ENCODE results near the gene RUSF1. TPM values are rescaled to one million over a fixed set of nuclear protein-coding genes. Genes with fewer than 3 reads are reported as not detected.
"Not testable (repeated sequence)": the region's sequence is repeated elsewhere in the genome, so short reads cannot be mapped to it uniquely, and the experiment has no call there.

The RUSF1 gene
- polyA plus RNA-seq, 1 of the 3 experiments (the other 2 are of a cell fraction), result 36.5 TPM

- WGBS (ENCODE audit: low lambda C conversion rate), result 90% methylated on average over 4 of the region's 4 CpGs
- CTCF ChIA-PET; H2AFZ ChIP-seq (ENCODE audit: low read depth): not testable (repeated sequence)
Observed at GRCh38 chr16:31484048-31484447, 24.1 kb downstream of the RUSF1 start.

GRCh38 chr16:31483081-31483480 is 25.1 kb downstream of the RUSF1 start, which contains the start of gene SLC5A2:
TSS of gene SLC5A2 (plus strand) at chr16:31483123. CDS start at chr16:31483137, 14 bp downstream.
- ChIA-PET POLR2A (no interaction called here), CTCF (interaction anchor here (1.3 to 1.8 kb wide), 2 partner anchors 10 to 23 kb away, joined by 4 to 6 read pairs; no protein-coding TSS in a partner anchor)
- 94% methylated on average over 2 of the region's 4 CpGs for WGBS (ENCODE audit: low lambda C conversion rate)

More at GRCh38 chr16:31484048-31484447, 24.1 kb downstream of the RUSF1 start:
- H3K9me3 ChIP-seq; H3K27me3 ChIP-seq (ENCODE audit: insufficient read depth); H3K4me3 ChIP-seq (ENCODE audit: low read depth in 2 of 2, low read length in 1 of 2); H3K27ac ChIP-seq (ENCODE audit: low read depth in 2 of 2, low read length in 1 of 2); H3K9me2 ChIP-seq; DNase-seq; H3K79me2 ChIP-seq (ENCODE audit: insufficient read depth); H3K4me2 ChIP-seq; H3K36me3 ChIP-seq (replicated peaks in 1 of 2; ENCODE audit: control insufficient read depth in 1 of 2, insufficient read depth in 2 of 2, low read length in 1 of 2); H4K20me1 ChIP-seq (ENCODE audit: insufficient read depth); H3K9ac ChIP-seq; POLR2A ChIA-PET: not testable (repeated sequence)
- Histone ChIP-seq H3F3A (replicated peaks; ENCODE audit: insufficient read depth) (peaks cover 15% of the 10 kb centered on the region), H3K4me1 (ENCODE audit: control insufficient read depth in 1 of 2, insufficient read depth in 2 of 2, low read depth in 1 of 2, low read length in 1 of 2) (peaks cover 0 to 16% of the 10 kb centered on the region in 2 experiments; a peak in 1 of 4 replicates)

GRCh38 chr16:31480851-31481536 is 27.2 kb downstream of the RUSF1 start:
- H3K4me1 ChIP-seq (ENCODE audit: control insufficient read depth in 1 of 2, insufficient read depth in 2 of 2, low read depth in 1 of 2, low read length in 1 of 2), result no peaks in the 10 kb centered on the region; a peak in 1 of 4 replicates
- no peak overlapping the region for H3K4me2 ChIP-seq
- no peak for DNase-seq
- H3K9me2 ChIP-seq, result no peaks in the 10 kb centered on the region
- no peaks in the 10 kb centered on the region for H3K9me3 ChIP-seq
- peaks cover 4 to 17% of the 10 kb centered on the region in 2 experiments for H3K36me3 ChIP-seq (replicated peaks in 1 of 2; ENCODE audit: control insufficient read depth in 1 of 2, insufficient read depth in 2 of 2, low read length in 1 of 2)
- no peak overlapping the region for H3K27ac ChIP-seq (ENCODE audit: low read depth in 2 of 2, low read length in 1 of 2)
- no peak overlapping the region for H2AFZ ChIP-seq (ENCODE audit: low read depth)
- CTCF ChIA-PET, result interaction anchor here (1.0 to 1.8 kb wide), 3 partner anchors 9 to 20 kb away, joined by 3 to 6 read pairs (median 3); partner anchors contain the start of gene TGFB1I1
- peaks cover 9% of the 10 kb centered on the region; the same call in 1 of the 2 replicates for H4K20me1 ChIP-seq (ENCODE audit: insufficient read depth)
- TF ChIP-seq MXI1 (IDR thresholded peaks at IDR 0.05; ENCODE audit: low read depth, low read length) (no peak), POLR2AphosphoS5 (IDR thresholded peaks at IDR 0.05; ENCODE audit: low read depth, low read length) (peak; percentile 11; the same call in 1 of the 2 replicates), MEF2A (IDR thresholded peaks at IDR 0.05; ENCODE audit: borderline replicate concordance, low read depth) (no peak)
- no peak overlapping the region for H3K9ac ChIP-seq
- no peaks in the 10 kb centered on the region for H3K27me3 ChIP-seq (ENCODE audit: insufficient read depth)
- H3K4me3 ChIP-seq (ENCODE audit: low read depth in 2 of 2, low read length in 1 of 2), result no peak overlapping the region
- POLR2A ChIA-PET, result no interaction called here
- peaks cover 15% of the 10 kb centered on the region for H3F3A ChIP-seq (replicated peaks; ENCODE audit: insufficient read depth)
- H3K79me2 ChIP-seq (ENCODE audit: insufficient read depth), result no peaks in the 10 kb centered on the region
- WGBS (ENCODE audit: low lambda C conversion rate), result 60% methylated on average over 7 of the region's 7 CpGs

More at GRCh38 chr16:31483081-31483480, 25.1 kb downstream of the RUSF1 start, which contains the start of gene SLC5A2:
- peaks cover 0 to 5% of the 10 kb centered on the region in 2 experiments for H3K36me3 ChIP-seq (replicated peaks in 1 of 2; ENCODE audit: control insufficient read depth in 1 of 2, insufficient read depth in 2 of 2, low read length in 1 of 2)
- DNase-seq, result no peak
- no peaks in the 10 kb centered on the region for H3K9me3 ChIP-seq
- H4K20me1 ChIP-seq (ENCODE audit: insufficient read depth), result peaks cover 5% of the 10 kb centered on the region; the same call in 1 of the 2 replicates
- H3K9ac ChIP-seq, result no peak within 1 kb of the TSS
- H3K79me2 ChIP-seq (ENCODE audit: insufficient read depth), result no peaks in the 10 kb centered on the region
- peaks cover 15% of the 10 kb centered on the region for H3F3A ChIP-seq (replicated peaks; ENCODE audit: insufficient read depth)
- H3K27me3 ChIP-seq (ENCODE audit: insufficient read depth), result no peaks in the 10 kb centered on the region
- H3K9me2 ChIP-seq, result no peaks in the 10 kb centered on the region
- H2AFZ ChIP-seq (ENCODE audit: low read depth), result no peak within 1 kb of the TSS
- no peak within 1 kb of the TSS for H3K27ac ChIP-seq (ENCODE audit: low read depth in 2 of 2, low read length in 1 of 2)
- no peak for TF ChIP-seq JUND (IDR thresholded peaks at IDR 0.05)
- no peak within 1 kb of the TSS for H3K4me2 ChIP-seq
- H3K4me1 ChIP-seq (ENCODE audit: control insufficient read depth in 1 of 2, insufficient read depth in 2 of 2, low read depth in 1 of 2, low read length in 1 of 2), result peaks cover 0 to 8% of the 10 kb centered on the region in 2 experiments; a peak in 1 of 4 replicates
- H3K4me3 ChIP-seq (ENCODE audit: low read depth in 2 of 2, low read length in 1 of 2), result no peak within 1 kb of the TSS
